ENCODE data around the gene RABEP2. TPM values are rescaled to one million over a fixed set of nuclear protein-coding genes. Genes with fewer than 3 reads are reported as not detected.
A peak's percentile ranks its signal among the peaks of the same experiment; 100 is the strongest.
"Not testable (repeated sequence)": the region's sequence is repeated elsewhere in the genome, so short reads cannot be mapped to it uniquely, and the experiment has no call there.

Gene RABEP2
- total RNA-seq, 4 donors from 2014 or later, result 18.9 to 30.2 (median 24.9) TPM

GRCh38 chr16:28950648-28951409, 25.8 kb upstream of the RABEP2 start, which contains the start of gene NFATC2IP:
Gene NFATC2IP (plus strand): TSS chr16:28950937. CDS start chr16:28951012, 75 bp downstream.
- TF ChIP-seq EP300 (IDR thresholded peaks at IDR 0.05), result no peak
- peak; percentile 19 for TF ChIP-seq POLR2AphosphoS5 (IDR thresholded peaks at IDR 0.05)
- TF ChIP-seq CTCF (IDR thresholded peaks at IDR 0.05), result no peak
- TF ChIP-seq POLR2A (IDR thresholded peaks at IDR 0.05), result peak in 1 of 2 donors; percentile 35
- peaks cover 0 to 37% of the 10 kb centered on the region in 2 donors for H3K36me3 ChIP-seq
- WGBS, 2 donors (ENCODE audit: low coverage in 1 of 2), result 0% methylated on average over 19 of the region's 79 CpGs; no CpG with 5 or more reads in 1 of the 2 donors
- H3K4me3 ChIP-seq, result peak within 1 kb of the TSS; percentile 62 to 97
- peak; percentile 99 for ATAC-seq
- no peaks in the 10 kb centered on the region for H3K27me3 ChIP-seq
- H3K27ac ChIP-seq, result peak within 1 kb of the TSS; percentile 44 to 90 (median 88)
- no peaks in the 10 kb centered on the region for H3K9me3 ChIP-seq
- peaks cover 0 to 30% (median 9%) of the 10 kb centered on the region in 3 donors for H3K4me1 ChIP-seq

- H3K36me3 ChIP-seq, result no peaks in the 10 kb centered on the region
- no peak for TF ChIP-seq POLR2A (IDR thresholded peaks at IDR 0.05)
- TF ChIP-seq EP300 (IDR thresholded peaks at IDR 0.05), result no peak
- no peak for TF ChIP-seq CTCF (IDR thresholded peaks at IDR 0.05)
- TF ChIP-seq POLR2AphosphoS5 (IDR thresholded peaks at IDR 0.05), result no peak
- no peak overlapping the region for H3K27ac ChIP-seq
- H3K9me3 ChIP-seq, result no peaks in the 10 kb centered on the region
- no peak for ATAC-seq
- H3K27me3 ChIP-seq, result no peaks in the 10 kb centered on the region
- 45 to 66% methylated on average over 3 to 4 of the region's 4 CpGs for WGBS, 2 donors (ENCODE audit: low coverage in 1 of 2)
- peaks cover 0 to 23% (median 6%) of the 10 kb centered on the region in 3 donors for H3K4me1 ChIP-seq
- H3K4me3 ChIP-seq, result no peak overlapping the region
Observed at GRCh38 chr16:28946681-28947080, 21.6 kb upstream of the RABEP2 start.

- H3K9me3 ChIP-seq, result no peaks in the 10 kb centered on the region
- ATAC-seq, result no peak
Observed at GRCh38 chr16:28943281-28943680, 18.2 kb upstream of the RABEP2 start.

GRCh38 chr16:28939825-28940224, 14.8 kb upstream of the RABEP2 start:
- peaks cover 0 to 13% (median 0%) of the 10 kb centered on the region in 3 donors for H3K4me1 ChIP-seq
- ATAC-seq, result not testable (repeated sequence)
- 84 to 100% methylated on average over 3 to 6 of the region's 7 CpGs for WGBS, 2 donors (ENCODE audit: low coverage in 1 of 2)

More at GRCh38 chr16:28943281-28943680, 18.2 kb upstream of the RABEP2 start:
- Histone ChIP-seq H3K27ac (no peak overlapping the region), H3K27me3 (peaks cover 9% of the 10 kb centered on the region), H3K36me3 (no peaks in the 10 kb centered on the region), H3K4me3 (no peak overlapping the region), H3K4me1 (peaks cover 0 to 13% (median 5%) of the 10 kb centered on the region in 3 donors)
- TF ChIP-seq EP300 (IDR thresholded peaks at IDR 0.05) (no peak), CTCF (IDR thresholded peaks at IDR 0.05) (no peak), POLR2A (IDR thresholded peaks at IDR 0.05) (no peak), POLR2AphosphoS5 (IDR thresholded peaks at IDR 0.05) (no peak)

GRCh38 chr16:28938721-28939120, 13.7 kb upstream of the RABEP2 start:
- TF ChIP-seq POLR2AphosphoS5 (IDR thresholded peaks at IDR 0.05), result no peak
- no peak for TF ChIP-seq CTCF (IDR thresholded peaks at IDR 0.05)
- TF ChIP-seq EP300 (IDR thresholded peaks at IDR 0.05), result no peak
- TF ChIP-seq POLR2A (IDR thresholded peaks at IDR 0.05), result no peak
- ATAC-seq, result no peak
- Histone ChIP-seq H3K4me1 (peaks cover 0 to 12% (median 0%) of the 10 kb centered on the region in 3 donors), H3K9me3 (no peaks in the 10 kb centered on the region), H3K36me3 (no peaks in the 10 kb centered on the region), H3K27me3 (peaks cover 28% of the 10 kb centered on the region), H3K27ac (no peak overlapping the region), H3K4me3 (no peak overlapping the region)
- 80 to 100% methylated on average over 1 of the region's 7 CpGs for WGBS, 2 donors (ENCODE audit: low coverage in 1 of 2)

More at GRCh38 chr16:28939825-28940224, 14.8 kb upstream of the RABEP2 start:
- not testable (repeated sequence) for H3K9me3 ChIP-seq, H3K27ac ChIP-seq, H3K4me3 ChIP-seq, H3K36me3 ChIP-seq
- H3K27me3 ChIP-seq, result peaks cover 28% of the 10 kb centered on the region

All from gastroesophageal sphincter (tissue), 4 donors.